Esophagus (tissue), 2 donors: ENCODE data around the gene ITGAE. TPM values are rescaled to one million over a fixed set of nuclear protein-coding genes. Genes with fewer than 3 reads are reported as not detected.

Experiments
- H3K27ac ChIP-seq, 2 donors: one replicate each; pipeline ENCODE4 v1.5.1; 2013; ENCODE audit warnings: low read depth in 2 of 2, mild to moderate bottlenecking in 2 of 2, inconsistent platforms in 1 of 2, low read length in 1 of 2, moderate library complexity in 1 of 2
- H3K27me3 ChIP-seq, 2 donors: one replicate each; pipeline ENCODE4 v1.6.1; 2013; ENCODE audit warnings: low read length in 2 of 2, control low read depth in 1 of 2, mild to moderate bottlenecking in 1 of 2; ENCODE audit not compliant: insufficient read depth in 2 of 2, control insufficient read depth in 1 of 2
- H3K36me3 ChIP-seq, 2 donors: one replicate each; pipeline ENCODE4 v1.6.1; 2013; ENCODE audit warnings: low read length in 1 of 2; ENCODE audit not compliant: control insufficient read depth in 2 of 2, insufficient read depth in 2 of 2
- H3K4me1 ChIP-seq, 2 donors: one replicate each; pipeline ENCODE4 v1.6.1; 2013; ENCODE audit warnings: low read length in 1 of 2; ENCODE audit not compliant: control insufficient read depth in 2 of 2, insufficient read depth in 2 of 2
- H3K4me3 ChIP-seq, 2 donors: one replicate each; pipeline ENCODE4 v1.5.1; 2013; ENCODE audit warnings: low read length in 2 of 2, mild to moderate bottlenecking in 2 of 2, low read depth in 1 of 2, moderate library complexity in 1 of 2
- H3K9me3 ChIP-seq, 2 donors: one replicate each; pipeline ENCODE4 v1.6.1; 2013; ENCODE audit warnings: mild to moderate bottlenecking in 2 of 2, low read depth in 1 of 2, low read length in 1 of 2, moderate library complexity in 1 of 2; ENCODE audit not compliant: control insufficient read depth in 2 of 2, insufficient read depth in 1 of 2
- WGBS, 2 donors: extraction: QIAGEN DNeasy Blood & Tissue Kit; methylation state at CpG; one replicate each; pipeline ENCODE4 v1.1.7; 2013; 5-methylcytosine and 5-hydroxymethylcytosine counted together
- polyA plus RNA-seq, 2 donors: library from polyadenylated mRNA; stranded (reverse); fragments of 200-250 nt; gene quantifications; one replicate each; pipeline ENCODE4 v1.2.3, GENCODE V29; 2013
- donor health status: healthy with polysubstance abuse.
- donor health status: Bipolar disorder and iron deficiency.

ITGAE gene
- polyA plus RNA-seq, 2 donors: 26.8 to 33.7 TPM

DNA sequence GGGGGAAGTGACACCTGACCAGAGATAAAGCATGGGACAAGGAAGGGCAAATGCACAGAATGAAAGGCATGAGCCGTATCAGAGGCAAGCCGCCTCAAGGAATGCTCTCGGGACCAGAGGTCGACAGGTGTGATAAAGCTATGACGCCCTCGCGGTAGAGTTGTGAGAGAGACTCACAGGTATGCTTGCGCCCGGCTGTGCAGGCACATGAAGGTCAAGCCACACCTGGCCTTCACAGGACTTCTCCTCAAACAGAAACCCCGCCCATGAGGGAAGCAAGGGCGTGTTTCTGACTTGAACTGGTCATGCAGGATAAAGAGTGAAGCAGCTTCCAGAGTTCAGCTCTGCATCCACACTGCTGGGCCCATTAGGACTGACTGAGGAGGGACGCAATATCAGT, 37.2 kb upstream of the ITGAE start:
- H3K27me3 ChIP-seq: no peaks in the 10 kb centered on the region
- peak overlapping the region; percentile 33 to 42 for H3K27ac ChIP-seq
- 63 to 78% methylated on average over 12 of the region's 12 CpGs for WGBS, 2 donors
- no peaks in the 10 kb centered on the region for H3K9me3 ChIP-seq
- H3K4me1 ChIP-seq: peaks cover 0 to 6% of the 10 kb centered on the region in 2 donors
- peaks cover 10 to 12% of the 10 kb centered on the region in 2 donors for H3K36me3 ChIP-seq
- H3K4me3 ChIP-seq: no peak overlapping the region

DNA sequence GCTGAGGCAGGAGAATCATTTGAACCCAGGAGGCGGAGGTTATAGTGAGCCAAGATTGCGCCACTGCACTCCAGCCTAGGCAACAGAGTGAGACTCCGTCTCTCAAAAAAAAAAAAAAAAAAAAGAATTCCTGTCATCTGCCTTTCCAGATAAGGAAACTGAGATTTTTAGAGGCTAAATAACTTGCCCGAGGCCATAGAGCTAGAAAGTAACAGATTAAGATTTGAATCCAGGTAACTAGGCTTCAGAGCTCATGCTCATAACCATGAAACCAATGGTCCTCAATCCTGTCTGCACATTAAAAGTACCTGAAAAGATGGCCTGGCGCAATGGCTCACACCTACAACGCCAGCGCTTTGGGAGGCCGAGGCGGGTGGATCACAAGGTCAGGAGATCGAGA, 35.6 kb upstream of the ITGAE start:
- 93 to 96% methylated on average over 10 of the region's 10 CpGs for WGBS, 2 donors
- Histone ChIP-seq H3K27ac (no peak overlapping the region), H3K4me3 (no peak overlapping the region), H3K27me3 (no peaks in the 10 kb centered on the region), H3K9me3 (no peaks in the 10 kb centered on the region), H3K36me3 (peaks cover 12 to 13% of the 10 kb centered on the region in 2 donors), H3K4me1 (peaks cover 0 to 6% of the 10 kb centered on the region in 2 donors)

DNA sequence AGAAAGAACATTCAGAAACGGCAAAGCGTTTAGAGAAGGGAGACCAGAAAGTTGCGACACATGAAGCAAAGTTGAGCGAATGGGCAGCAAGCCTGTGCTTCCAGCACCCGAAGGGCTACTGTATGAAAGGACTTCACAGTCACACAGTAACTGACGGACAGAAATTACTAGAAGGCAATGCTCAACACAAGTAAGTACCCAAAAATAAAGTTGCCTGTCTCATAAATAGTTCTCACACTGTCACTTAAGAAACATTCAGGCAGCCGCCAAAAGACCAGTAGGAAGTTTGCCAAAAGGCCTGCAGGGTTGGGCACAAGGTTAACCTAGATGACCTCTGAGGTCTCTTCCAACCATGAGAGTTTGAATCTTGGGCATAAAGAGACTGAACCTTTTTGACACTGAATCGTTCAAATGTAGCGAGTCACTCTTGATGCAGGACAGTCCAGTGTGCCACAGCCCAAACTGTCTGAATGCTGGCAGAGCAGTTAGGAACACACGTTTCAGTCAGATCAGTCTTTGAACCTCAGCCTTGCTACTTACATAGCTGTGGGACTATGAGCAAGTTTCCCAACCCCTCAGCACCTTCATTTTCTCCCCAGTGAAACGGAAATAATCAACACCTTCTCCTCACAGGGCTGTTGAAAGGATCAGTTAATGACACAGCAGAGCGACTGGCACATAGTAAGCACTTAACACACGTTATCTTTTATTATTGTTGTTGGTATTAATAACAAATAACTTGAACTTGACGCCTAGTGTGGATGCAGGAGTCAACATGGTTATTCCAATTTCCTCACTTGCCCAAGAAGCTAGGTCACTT, 34.6 kb upstream of the ITGAE start:
- Histone ChIP-seq H3K27ac (no peak overlapping the region), H3K27me3 (no peaks in the 10 kb centered on the region), H3K9me3 (no peaks in the 10 kb centered on the region), H3K36me3 (peaks cover 12 to 13% of the 10 kb centered on the region in 2 donors), H3K4me3 (no peak overlapping the region), H3K4me1 (peaks cover 0 to 6% of the 10 kb centered on the region in 2 donors)
- WGBS, 2 donors: 79 to 84% methylated on average over 14 of the region's 14 CpGs

DNA sequence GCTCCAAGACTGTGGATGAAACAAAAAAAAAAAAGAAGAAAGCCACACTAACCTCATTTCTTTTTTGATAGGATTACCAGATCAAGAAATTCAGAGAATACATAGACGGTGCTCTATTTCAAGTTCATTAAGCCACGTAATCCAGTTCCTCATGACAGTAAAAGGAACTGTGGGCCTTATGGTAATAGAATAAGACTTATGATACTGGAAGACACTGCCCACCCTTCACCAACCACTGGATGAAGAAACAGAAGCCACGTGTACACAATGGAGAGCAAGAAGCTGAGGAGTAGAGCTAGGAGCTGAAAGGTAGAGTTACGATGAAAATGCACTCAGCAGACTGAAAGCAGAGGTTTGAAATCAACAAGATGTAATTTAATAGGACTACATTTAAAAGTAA, 33.8 kb upstream of the ITGAE start:
- H3K36me3 ChIP-seq: peaks cover 9 to 12% of the 10 kb centered on the region in 2 donors
- H3K4me3 ChIP-seq: no peak overlapping the region
- H3K27ac ChIP-seq: no peak overlapping the region
- H3K27me3 ChIP-seq: no peaks in the 10 kb centered on the region
- WGBS, 2 donors: 86 to 91% methylated on average over 4 of the region's 4 CpGs
- H3K9me3 ChIP-seq: no peaks in the 10 kb centered on the region
- H3K4me1 ChIP-seq: peaks cover 0 to 6% of the 10 kb centered on the region in 2 donors

DNA sequence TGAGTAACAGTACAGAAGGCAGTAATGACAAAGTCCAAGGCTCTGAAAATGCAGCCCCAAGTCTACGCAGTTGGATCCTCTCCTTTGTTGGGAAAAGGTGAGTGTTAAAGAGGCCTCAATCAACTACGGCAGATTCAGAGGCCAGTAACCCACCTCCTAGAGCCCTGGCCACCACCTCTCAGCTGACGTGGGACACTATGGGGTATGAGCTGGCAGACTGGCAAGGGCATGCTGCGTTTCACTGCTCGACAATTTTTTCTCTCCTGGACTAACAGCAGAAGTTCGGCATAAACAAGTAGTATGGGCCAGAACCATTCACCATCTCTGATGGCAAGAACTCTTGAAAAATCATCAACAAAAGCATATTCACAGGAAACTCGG, 27.9 kb upstream of the ITGAE start:
- 85% methylated on average over 7 of the region's 7 CpGs for WGBS, 2 donors
- H3K4me3 ChIP-seq: no peak overlapping the region
- H3K27me3 ChIP-seq: no peaks in the 10 kb centered on the region
- no peaks in the 10 kb centered on the region for H3K9me3 ChIP-seq
- peaks cover 0 to 3% of the 10 kb centered on the region in 2 donors for H3K4me1 ChIP-seq
- peak overlapping the region in 1 of 2 donors; percentile 70 for H3K27ac ChIP-seq
- peaks cover 10% of the 10 kb centered on the region in 2 donors for H3K36me3 ChIP-seq

DNA sequence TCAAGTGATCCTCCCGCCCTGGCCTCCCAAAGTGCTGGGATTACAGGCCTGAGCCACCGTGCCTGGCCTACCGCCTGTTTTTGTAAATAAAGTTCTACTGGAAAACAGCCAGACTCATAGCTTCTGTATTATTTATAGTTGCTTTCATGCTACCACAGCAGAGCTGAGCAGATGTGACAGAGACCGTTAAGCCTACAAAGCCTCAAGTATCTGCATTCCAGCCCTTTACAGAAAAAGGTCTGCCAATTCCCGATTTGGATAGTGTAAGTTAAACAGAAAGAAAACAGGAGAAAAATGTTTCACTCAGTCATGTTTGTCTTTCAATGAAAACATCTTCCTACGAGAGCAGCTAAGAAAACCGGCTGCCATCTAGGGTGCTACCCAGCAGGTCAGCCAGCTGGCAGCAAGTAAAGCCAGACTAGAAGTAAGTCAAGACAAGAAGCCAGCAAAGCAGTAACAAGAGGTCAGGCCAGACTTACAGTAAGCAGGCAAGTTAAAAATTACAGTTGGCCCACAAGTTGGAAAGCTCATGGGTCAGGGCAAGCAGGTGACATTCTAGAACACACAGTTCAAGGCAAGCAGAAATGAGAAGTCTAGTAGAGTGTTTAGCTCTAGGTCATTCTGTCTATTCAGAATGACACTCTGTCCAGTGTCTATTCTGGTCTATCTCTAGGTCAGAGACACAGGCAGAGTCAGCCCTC, 27.3 kb upstream of the ITGAE start:
- 54% methylated on average over 7 of the region's 7 CpGs for WGBS, 2 donors
- no peak overlapping the region for H3K4me3 ChIP-seq
- peaks cover 0 to 3% of the 10 kb centered on the region in 2 donors for H3K4me1 ChIP-seq
- no peaks in the 10 kb centered on the region for H3K27me3 ChIP-seq
- H3K27ac ChIP-seq: peak overlapping the region in 1 of 2 donors; percentile 70
- H3K9me3 ChIP-seq: no peaks in the 10 kb centered on the region
- H3K36me3 ChIP-seq: peaks cover 10% of the 10 kb centered on the region in 2 donors

DNA sequence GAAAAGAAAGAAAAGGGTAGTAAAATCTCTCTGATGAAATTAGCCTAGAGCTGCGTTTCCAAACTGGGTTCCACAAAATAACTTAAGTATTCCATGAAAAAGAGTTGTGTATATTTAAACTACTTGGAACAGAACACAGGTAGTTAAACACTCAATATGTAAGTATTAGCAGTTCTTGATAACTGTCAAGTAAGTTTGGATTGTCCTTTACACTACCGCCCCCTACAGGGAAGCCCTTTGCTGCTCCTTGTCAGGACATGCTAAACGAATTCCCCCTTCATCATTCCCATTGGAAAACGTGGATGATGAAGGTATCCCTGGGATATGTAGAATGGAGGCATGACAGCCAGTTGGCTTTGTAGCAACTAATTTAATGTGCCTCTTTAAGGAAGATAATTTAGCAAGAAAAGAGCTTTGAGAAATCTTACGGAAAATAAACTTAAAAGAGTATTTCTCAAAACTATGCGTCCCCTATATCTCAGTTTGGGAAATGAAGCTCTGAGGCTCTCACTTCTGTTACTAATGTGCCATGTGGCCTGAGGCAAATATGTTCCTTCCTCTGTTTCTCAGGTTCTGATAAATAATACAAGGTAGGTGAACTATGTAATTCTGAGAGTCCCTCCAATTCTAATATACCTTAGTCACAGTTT, 26.3 kb upstream of the ITGAE start:
- 56 to 59% methylated on average over 6 of the region's 6 CpGs for WGBS, 2 donors
- H3K4me1 ChIP-seq: peaks cover 0 to 3% of the 10 kb centered on the region in 2 donors
- H3K36me3 ChIP-seq: peaks cover 7 to 10% of the 10 kb centered on the region in 2 donors
- no peak overlapping the region for H3K27ac ChIP-seq
- H3K9me3 ChIP-seq: no peaks in the 10 kb centered on the region
- H3K4me3 ChIP-seq: no peak overlapping the region
- no peaks in the 10 kb centered on the region for H3K27me3 ChIP-seq

DNA sequence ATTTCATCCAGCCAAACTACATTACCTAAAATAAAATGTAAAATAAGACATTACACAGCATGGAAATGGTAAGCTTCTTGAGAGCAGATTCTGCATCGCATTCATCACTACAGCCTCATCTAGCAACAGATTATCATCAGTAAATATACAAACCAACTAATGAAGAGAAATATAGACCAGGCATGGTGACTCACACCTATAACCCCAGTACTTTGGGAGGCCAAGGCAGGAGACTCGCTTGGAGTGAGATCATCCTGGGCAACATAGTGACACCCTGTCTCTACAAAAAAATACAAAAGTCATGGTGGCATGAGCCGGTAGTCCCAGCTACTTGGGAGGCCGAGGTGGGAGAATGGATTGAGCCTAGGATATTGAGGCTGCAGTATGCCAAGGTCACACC, 25.2 kb upstream of the ITGAE start:
- Histone ChIP-seq H3K4me3 (no peak overlapping the region), H3K27ac (no peak overlapping the region), H3K4me1 (peaks cover 0 to 3% of the 10 kb centered on the region in 2 donors), H3K27me3 (no peaks in the 10 kb centered on the region), H3K9me3 (no peaks in the 10 kb centered on the region), H3K36me3 (peaks cover 9 to 12% of the 10 kb centered on the region in 2 donors)
- 88 to 92% methylated on average over 4 of the region's 4 CpGs for WGBS, 2 donors

DNA sequence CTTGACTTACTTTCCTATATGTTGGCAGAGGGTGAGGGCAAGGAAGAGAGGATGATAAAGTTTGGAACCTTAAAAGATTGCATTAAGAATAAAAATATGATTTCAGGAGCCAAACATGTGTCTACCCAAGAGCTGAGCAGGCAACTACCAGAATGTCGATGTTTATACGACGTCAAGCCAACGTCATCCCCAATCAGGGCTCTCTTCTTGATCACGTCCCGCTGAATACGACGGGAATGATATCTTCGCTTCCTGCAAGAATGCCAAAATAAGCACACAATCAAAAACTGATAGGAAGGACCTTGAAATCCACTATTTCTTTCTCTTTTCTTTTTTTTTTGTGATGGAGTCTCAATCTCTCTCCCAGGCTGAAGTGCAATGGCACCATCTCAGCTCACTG, 20.1 kb upstream of the ITGAE start:
- Histone ChIP-seq H3K4me1 (no peaks in the 10 kb centered on the region), H3K36me3 (peaks cover 11 to 13% of the 10 kb centered on the region in 2 donors), H3K27me3 (no peaks in the 10 kb centered on the region), H3K9me3 (no peaks in the 10 kb centered on the region), H3K27ac (no peak overlapping the region), H3K4me3 (no peak overlapping the region)
- WGBS, 2 donors: 94 to 97% methylated on average over 9 of the region's 9 CpGs
